ENCODE data around the gene ANXA3.
"Not testable (repeated sequence)": the region's sequence is repeated elsewhere in the genome, so short reads cannot be mapped to it uniquely, and the experiment has no call there.

The ANXA3 gene

GRCh38 chr4:78543424-78544125, 8.0 kb upstream of the ANXA3 start:
- DNase-seq (ENCODE audit: low read depth in 2 of 2): no peak

DNA sequence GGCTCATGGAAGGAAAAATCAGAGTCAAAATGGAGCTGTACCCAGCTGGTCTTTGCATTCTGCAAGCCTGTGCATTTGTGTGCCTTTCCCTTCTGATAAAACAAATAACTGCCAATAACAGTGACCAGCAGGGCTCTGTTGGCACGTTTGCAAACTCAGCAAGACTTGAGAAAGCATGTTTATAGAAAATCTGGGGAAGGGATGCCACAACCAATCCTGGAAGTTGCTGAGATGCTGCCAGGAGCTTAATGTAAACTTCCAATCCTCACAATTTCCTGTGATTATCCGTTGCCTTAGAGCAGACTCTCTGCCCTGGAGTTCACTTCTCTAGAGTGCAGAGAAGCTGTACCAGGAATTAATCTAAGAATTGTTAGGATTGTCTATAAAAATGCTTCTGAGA, 6.9 kb upstream of the ANXA3 start:
- DNase-seq (ENCODE audit: low read depth in 2 of 2): no peak

- no peak for DNase-seq (ENCODE audit: low read depth in 2 of 2)
These were observed 6.0 kb upstream of the ANXA3 start for GRCh38 chr4:78545275-78546246.

- not testable (repeated sequence) for DNase-seq (ENCODE audit: low read depth in 2 of 2)
These were observed 3.7 kb upstream of the ANXA3 start for GRCh38 chr4:78547899-78548298.

- not testable (repeated sequence) for DNase-seq (ENCODE audit: low read depth in 2 of 2)
These were observed 2.7 kb upstream of the ANXA3 start for GRCh38 chr4:78548889-78549288.

- no peak for DNase-seq (ENCODE audit: low read depth in 2 of 2)
These were observed 946 bp downstream of the ANXA3 start for GRCh38 chr4:78552389-78553042.

DNA sequence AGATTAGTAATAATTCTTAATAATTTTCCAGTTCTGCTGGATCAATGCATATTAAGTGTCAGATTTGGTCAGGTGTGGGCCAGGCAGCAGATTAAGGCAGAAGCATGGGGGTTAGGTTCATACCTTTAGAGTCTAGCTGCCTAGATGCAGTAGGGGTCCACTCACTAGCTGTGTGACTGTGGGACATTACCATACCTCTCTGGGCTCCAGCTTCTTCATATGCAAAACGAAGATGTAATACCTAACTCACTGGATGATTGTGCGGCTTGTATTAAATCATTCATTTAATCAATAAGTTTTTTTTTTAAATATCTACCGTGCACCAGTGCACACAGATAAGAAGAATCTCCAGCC, 1.4 kb downstream of the ANXA3 start:
- no peak for DNase-seq (ENCODE audit: low read depth in 2 of 2)

DNA sequence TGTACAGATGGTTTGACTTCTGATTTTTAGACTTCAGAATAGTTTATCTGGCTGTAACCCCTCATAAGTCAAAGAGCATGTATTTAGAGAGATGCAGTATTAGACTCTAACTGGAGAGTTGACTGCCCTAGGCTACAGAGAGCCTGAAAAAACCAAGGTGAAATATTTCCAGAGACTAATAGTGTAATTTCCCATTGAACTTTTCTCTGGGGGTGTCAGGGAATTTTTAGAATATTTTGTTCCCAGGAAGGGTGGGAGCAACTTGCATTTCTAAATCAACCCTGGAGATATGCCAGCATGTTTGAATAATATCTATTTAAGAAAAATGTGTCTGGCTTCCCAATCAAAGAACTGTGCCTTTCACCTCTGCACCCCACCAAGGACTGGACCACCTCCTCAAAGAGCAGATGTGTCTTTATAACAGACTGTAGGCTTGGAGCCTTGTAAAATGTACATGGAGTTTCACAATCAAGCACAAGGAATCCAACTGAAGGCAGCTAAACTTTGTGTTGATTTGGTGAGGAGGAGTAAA, 2.0 kb downstream of the ANXA3 start:
- no peak for DNase-seq (ENCODE audit: low read depth in 2 of 2)

DNA sequence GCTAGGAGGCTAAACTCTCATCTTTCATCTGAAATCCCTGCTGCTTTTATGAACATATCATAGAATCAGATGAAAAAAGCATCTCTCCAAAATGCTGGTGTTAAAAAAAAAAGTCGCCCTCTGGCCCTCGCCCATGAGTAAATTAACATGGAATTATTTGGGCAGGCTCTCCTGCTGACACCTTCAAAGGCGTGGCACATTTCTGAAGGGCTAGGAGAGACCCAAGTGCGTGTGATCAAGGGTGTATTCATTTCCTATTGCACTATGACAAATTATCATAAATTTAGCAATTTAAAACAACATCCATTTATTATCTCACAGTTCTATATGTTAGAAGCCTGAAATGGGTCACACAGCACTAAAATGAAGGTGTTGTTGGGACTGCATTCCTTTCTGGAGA, 5.1 kb downstream of the ANXA3 start:
- no peak for DNase-seq (ENCODE audit: low read depth in 2 of 2)

- DNase-seq (ENCODE audit: low read depth in 2 of 2): no peak
These were observed 6.3 kb downstream of the ANXA3 start for GRCh38 chr4:78557841-78558240.

GRCh38 chr4:78558410-78558809, 6.8 kb downstream of the ANXA3 start:
- DNase-seq (ENCODE audit: low read depth in 2 of 2): no peak

DNA sequence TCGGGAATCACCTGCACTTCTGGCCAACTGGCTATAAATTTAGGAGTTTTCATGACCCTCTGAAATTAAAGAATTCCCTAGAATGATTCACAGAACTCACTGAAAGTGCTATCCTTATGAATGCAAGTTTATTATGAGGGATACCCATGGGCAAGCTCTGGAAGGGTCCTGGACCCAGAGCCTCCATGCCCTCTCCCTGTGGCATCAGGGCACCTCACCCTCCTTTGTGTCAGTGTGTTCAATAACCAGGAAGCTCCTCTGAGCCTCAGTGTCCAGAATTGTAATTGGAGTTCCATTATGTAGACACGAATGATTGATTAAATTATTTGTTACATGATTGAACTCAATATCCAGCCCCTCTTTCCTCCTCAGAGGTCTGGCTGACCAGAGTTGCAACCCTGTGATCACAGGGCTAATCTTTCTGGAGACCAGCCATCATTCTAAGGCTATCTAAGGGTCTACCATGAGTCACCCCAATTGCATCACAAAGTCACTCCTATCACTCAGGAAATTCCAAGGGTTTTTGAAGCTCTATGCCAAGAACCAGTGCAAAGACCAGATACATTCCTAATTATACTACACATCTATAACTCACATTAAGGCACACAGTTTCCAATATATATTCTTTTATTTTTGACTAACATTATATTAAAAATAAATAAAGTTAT, 8.9 kb downstream of the ANXA3 start:
- DNase-seq (ENCODE audit: low read depth in 2 of 2): peak; percentile 69 to 75

- no peak for DNase-seq (ENCODE audit: low read depth in 2 of 2)
These were observed 10.1 kb downstream of the ANXA3 start for GRCh38 chr4:78561677-78562076.

DNA sequence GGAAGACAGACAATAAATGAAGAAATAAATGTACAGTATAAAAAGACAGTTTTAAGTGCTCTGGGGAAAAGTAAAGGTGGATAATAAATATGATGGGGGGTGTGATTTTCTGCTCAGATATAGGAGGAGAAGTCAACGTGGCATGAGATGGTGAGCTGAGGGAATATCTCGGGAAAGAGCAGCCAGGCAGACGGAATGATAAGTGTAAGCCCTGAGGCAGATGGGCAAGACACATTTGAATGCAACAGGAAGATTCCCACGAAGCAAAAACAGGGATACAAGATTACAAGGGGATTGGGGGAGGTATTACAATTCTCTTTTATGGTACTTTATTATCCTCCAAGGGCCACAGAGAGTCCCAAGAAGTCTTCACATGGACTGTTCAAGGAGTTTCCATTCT, 11.1 kb downstream of the ANXA3 start:
- no peak for DNase-seq (ENCODE audit: low read depth in 2 of 2)

DNA sequence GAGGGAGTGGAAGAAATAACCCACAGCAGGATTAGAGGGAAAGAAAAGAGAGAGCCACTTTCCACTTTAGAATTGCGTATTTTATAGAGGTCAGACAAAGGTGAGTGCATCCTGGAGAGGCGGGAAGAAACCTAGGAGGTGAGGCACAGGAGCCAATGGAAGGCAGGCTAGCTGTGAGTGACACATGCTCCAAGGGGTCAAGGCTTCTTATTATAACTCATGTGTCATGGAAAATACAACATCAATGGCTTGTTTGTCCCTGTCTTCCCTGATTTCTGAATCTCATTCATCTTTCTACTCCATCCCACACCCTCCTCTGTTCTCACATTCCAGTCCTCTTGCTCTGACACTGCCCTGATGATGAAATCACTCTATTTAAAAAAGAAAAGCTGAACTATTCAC, 14.4 kb downstream of the ANXA3 start:
- DNase-seq (ENCODE audit: low read depth in 2 of 2): no peak

DNA sequence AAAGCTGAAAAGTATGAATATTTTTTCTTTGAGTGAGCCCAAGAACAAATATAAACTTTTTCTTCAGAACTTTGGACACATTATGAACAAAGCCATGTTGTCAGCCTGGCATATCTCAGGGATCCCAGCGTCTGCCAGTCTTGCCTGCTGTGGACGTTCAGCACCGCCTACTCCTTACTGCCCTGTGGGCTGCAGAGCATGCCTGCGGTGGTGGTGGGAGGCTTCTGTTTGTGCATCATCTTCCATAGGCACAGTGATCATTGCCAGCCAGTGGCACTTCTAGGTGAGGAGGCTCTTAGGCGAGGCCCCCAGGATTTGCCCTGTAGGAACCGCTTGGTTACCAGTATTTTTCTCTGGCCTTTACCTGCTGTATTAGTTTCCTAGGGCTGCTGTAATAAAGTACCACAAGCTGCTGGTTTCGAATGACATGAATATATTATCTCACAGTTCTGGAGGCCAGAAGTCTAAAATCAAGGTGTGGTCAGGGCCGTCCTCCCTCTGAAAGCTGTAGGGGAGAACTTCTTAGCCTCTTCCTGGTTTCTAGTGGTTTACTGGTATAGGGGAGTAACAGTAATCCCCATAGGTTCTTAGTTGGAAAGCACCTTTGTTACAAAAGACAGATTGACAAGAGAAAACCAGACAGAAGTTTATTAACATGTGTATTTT, 15.4 kb downstream of the ANXA3 start:
- no peak for DNase-seq (ENCODE audit: low read depth in 2 of 2)

- DNase-seq (ENCODE audit: low read depth in 2 of 2): no peak
These were observed 16.0 kb downstream of the ANXA3 start for GRCh38 chr4:78567500-78568060.

GRCh38 chr4:78568640-78569305, 17.2 kb downstream of the ANXA3 start:
- no peak for DNase-seq (ENCODE audit: low read depth in 2 of 2)

GRCh38 chr4:78569306-78569821, 17.8 kb downstream of the ANXA3 start:
- peak; percentile 72 for DNase-seq (ENCODE audit: low read depth in 2 of 2)

GRCh38 chr4:78570117-78570516, 18.5 kb downstream of the ANXA3 start:
- no peak for DNase-seq (ENCODE audit: low read depth in 2 of 2)
